ENCODE results near the gene SFT2D2.

GRCh38 chr1:168259567-168259966 lies 33.8 kb downstream of the SFT2D2 start:
- TF ChIP-seq POLR2A (IDR thresholded peaks at IDR 0.05) (no peak), CTCF (IDR thresholded peaks at IDR 0.05 in 8 of 11, conservative IDR thresholded peaks at IDR 0.05 in 3 of 11) (no peak), POLR2AphosphoS5 (IDR thresholded peaks at IDR 0.05) (no peak)
